ENCODE results near the gene H2AZ1.

H2AZ1 gene

DNA sequence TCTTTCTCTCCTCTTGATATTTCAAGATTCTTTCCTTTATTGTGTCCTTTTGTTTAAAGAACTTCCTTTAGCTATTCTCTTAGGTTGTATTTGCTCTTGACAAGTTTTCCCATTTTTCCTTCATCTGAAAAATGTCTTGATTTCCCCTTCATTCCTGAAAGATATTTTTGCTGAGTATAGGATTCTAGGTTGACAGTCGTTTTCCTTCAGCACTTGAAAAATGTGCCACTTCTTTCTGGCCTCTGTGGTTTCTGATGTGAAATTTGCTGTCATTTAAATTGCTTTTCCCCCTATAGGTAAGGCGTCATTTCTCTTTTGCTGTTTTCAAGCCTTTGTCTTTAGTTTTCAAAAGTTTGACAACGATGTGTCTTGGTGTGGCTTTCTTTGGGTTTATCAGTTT lies 32.5 kb downstream of the H2AZ1 start:
- in situ Hi-C loops (cut with HindIII; ENCODE audit: low pct_ligation_motif_present, low sequenced_read_pairs) = no loop called here
- no peak for DNase-seq
- Histone ChIP-seq H3K36me3 (replicated peaks) (peaks cover 11% of the 10 kb centered on the region), H3K27me3 (replicated peaks) (no peaks in the 10 kb centered on the region), H3K27ac (no peak overlapping the region), H3K4me3 (ENCODE audit: low read depth, low read length) (no peak overlapping the region)
- TF ChIP-seq, protein P1, sequence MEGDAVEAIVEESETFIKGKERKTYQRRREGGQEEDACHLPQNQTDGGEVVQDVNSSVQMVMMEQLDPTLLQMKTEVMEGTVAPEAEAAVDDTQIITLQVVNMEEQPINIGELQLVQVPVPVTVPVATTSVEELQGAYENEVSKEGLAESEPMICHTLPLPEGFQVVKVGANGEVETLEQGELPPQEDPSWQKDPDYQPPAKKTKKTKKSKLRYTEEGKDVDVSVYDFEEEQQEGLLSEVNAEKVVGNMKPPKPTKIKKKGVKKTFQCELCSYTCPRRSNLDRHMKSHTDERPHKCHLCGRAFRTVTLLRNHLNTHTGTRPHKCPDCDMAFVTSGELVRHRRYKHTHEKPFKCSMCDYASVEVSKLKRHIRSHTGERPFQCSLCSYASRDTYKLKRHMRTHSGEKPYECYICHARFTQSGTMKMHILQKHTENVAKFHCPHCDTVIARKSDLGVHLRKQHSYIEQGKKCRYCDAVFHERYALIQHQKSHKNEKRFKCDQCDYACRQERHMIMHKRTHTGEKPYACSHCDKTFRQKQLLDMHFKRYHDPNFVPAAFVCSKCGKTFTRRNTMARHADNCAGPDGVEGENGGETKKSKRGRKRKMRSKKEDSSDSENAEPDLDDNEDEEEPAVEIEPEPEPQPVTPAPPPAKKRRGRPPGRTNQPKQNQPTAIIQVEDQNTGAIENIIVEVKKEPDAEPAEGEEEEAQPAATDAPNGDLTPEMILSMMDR (IDR thresholded peaks at IDR 0.05; ENCODE audit: low read depth, low read length, missing control alignments) = no peak

DNA sequence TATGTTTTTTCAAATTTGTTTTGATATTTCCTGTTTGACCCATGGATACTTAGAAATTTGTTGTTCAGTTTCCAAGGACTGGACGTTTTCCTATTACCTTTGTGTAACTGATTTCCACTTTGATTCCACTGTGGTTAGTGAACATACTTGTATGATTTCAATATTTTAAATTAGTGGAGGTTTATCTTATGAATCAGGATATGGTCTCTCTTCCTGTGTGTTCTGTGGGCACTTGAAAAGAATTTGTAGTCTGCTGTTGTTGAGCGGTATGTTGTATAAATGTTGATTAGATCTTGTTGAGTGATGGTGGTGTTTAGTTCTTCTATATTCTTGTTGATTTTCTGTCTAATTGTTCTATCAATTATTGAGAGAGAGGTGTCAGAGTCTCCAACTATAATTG lies 34.6 kb downstream of the H2AZ1 start:
- in situ Hi-C loops (cut with HindIII; ENCODE audit: low pct_ligation_motif_present, low sequenced_read_pairs) = no loop called here
- Histone ChIP-seq H3K27me3 (replicated peaks) (no peaks in the 10 kb centered on the region), H3K36me3 (replicated peaks) (peaks cover 7% of the 10 kb centered on the region), H3K27ac (peak overlapping the region; percentile 25), H3K4me3 (ENCODE audit: low read depth, low read length) (no peak overlapping the region)
- TF ChIP-seq, protein P1 (IDR thresholded peaks at IDR 0.05; ENCODE audit: low read depth, low read length, missing control alignments) = no peak
- DNase-seq = no peak

Data from brain microvascular endothelial cell (primary cell).